NOMO-1 treated with dmso at 0.1 percent for 144 hours (cell line): ENCODE data around the gene PROB1.

Source experiments
- DNase-seq: peaks from one replicate; lab custom pipeline; 2025; ENCODE audit not compliant: unreplicated experiment; lab: John Stamatoyannopoulos, UW

The PROB1 gene

GRCh38 chr5:139343476-139343875 is 51.4 kb downstream of the PROB1 start:
- DNase-seq, result no peak

- DNase-seq, result no peak
These were observed 52.5 kb downstream of the PROB1 start for GRCh38 chr5:139342423-139342723.

GRCh38 chr5:139341689-139342422 is 53.0 kb downstream of the PROB1 start, which contains the start of gene PAIP2:
PAIP2 (plus strand) TSS chr5:139341854; CDS start chr5:139363785, 21,931 bp downstream.
- peak; percentile 99 for DNase-seq

- DNase-seq, result no peak
These were observed 53.7 kb downstream of the PROB1 start for GRCh38 chr5:139341187-139341688.
